HepG2 (cell line): Measurements from ENCODE around the gene RDH12. TPM values are rescaled to one million over a fixed set of nuclear protein-coding genes. Genes with fewer than 3 reads are reported as not detected.

Source experiments
- DMAP1 ChIP-seq: IDR thresholded peaks from 2 replicates; pipeline ENCODE4 v1.6.1; 2016
- GATAD2A ChIP-seq: IDR thresholded peaks from 2 replicates; pipeline ENCODE4 v1.6.1; 2016
- MBD4 ChIP-seq: IDR thresholded peaks from 2 replicates; pipeline ENCODE4 v1.6.1; 2012; ENCODE audit warnings: low read length, inconsistent platforms, borderline replicate concordance
- MTA3 ChIP-seq: sonication (generic); formaldehyde crosslinking; IDR thresholded peaks from 2 replicates; pipeline ENCODE4 v1.4.0; 2020; ENCODE audit warnings: missing genetic modification reagents
- PHF5A ChIP-seq: IDR thresholded peaks from one replicate; pipeline ENCODE4 v1.6.1; 2018; ENCODE audit warnings: low read depth, missing genetic modification reagents; ENCODE audit not compliant: unreplicated experiment
- SOX13 ChIP-seq, 3 experiments: fragments of 450-650 bp in 1 of 3; sonication (generic) in 1 of 3; formaldehyde crosslinking in 1 of 3; IDR thresholded peaks in 2 of 3; conservative IDR thresholded peaks in 1 of 3; 2 replicates each; pipeline versions ENCODE4 v1.5.0 to v1.6.1; 2016 to 2020; ENCODE audit warnings: antibody characterized with exemption in 1 of 3, mild to moderate bottlenecking in 1 of 3, missing compliant biosample characterization in 1 of 3, missing genetic modification reagents in 1 of 3, moderate library complexity in 1 of 3
- ZFP37 ChIP-seq: sonication (generic); formaldehyde crosslinking; IDR thresholded peaks from 2 replicates; pipeline ENCODE4 v1.4.0; 2020; ENCODE audit warnings: missing genetic modification reagents, borderline replicate concordance
- ZNF143 ChIP-seq: sonication (generic); formaldehyde crosslinking; IDR thresholded peaks from 2 replicates; pipeline ENCODE4 v1.4.0; 2020; ENCODE audit warnings: missing genetic modification reagents
- ZNF563 ChIP-seq: sonication (generic); formaldehyde crosslinking; IDR thresholded peaks from 2 replicates; pipeline ENCODE4 v1.8.0; 2022; ENCODE audit warnings: mild to moderate bottlenecking, moderate library complexity, missing genetic modification reagents
- ZNF589 ChIP-seq: sonication (generic); formaldehyde crosslinking; conservative IDR thresholded peaks from 2 replicates; pipeline ENCODE4 v1.8.0; 2022; ENCODE audit warnings: mild to moderate bottlenecking, moderate library complexity, missing genetic modification reagents
- ZNF703 ChIP-seq: sonication (generic); formaldehyde crosslinking; IDR thresholded peaks from 2 replicates; pipeline ENCODE4 v1.5.1; 2020; ENCODE audit warnings: missing genetic modification reagents, mild to moderate bottlenecking, moderate library complexity, borderline replicate concordance
- ZNF768 ChIP-seq: sonication (generic); formaldehyde crosslinking; IDR thresholded peaks from 2 replicates; pipeline ENCODE4 v1.4.0; 2020; ENCODE audit warnings: missing genetic modification reagents
- polyA plus RNA-seq, 8 experiments: library from polyadenylated mRNA; depleted of rRNA in 3 of 8; stranded (reverse) in 7 of 8; unstranded in 1 of 8; fragments of >200 nt; fragmentation: Illumina TruSeq in 4 of 8; extraction: Trizol in 4 of 8; gene quantifications; 2 replicates each; pipeline versions ENCODE4 v1.2.1 to v1.2.3, GENCODE V29; 2011 to 2016; ENCODE audit warnings: low read depth in 4 of 8, missing spikeins in 1 of 8, mixed read lengths in 1 of 8; ENCODE audit not compliant: insufficient read depth in 1 of 8
- total RNA-seq, 5 experiments: library from RNA; depleted of rRNA; stranded (reverse); fragments of >200 nt; fragmentation: Illumina TruSeq; extraction: Trizol; gene quantifications; 2 replicates each; pipeline ENCODE4 v1.2.3, GENCODE V29; 2016; ENCODE audit warnings: low read depth in 1 of 5
- TF ChIP-seq, protein P1 (sequence below): sonication (generic); formaldehyde crosslinking; IDR thresholded peaks from 2 replicates; pipeline ENCODE4 v1.5.0; 2020; ENCODE audit warnings: mild to moderate bottlenecking, missing genetic modification reagents, moderate library complexity
- TF ChIP-seq, protein P2 (sequence below): sonication (generic); formaldehyde crosslinking; IDR thresholded peaks from 2 replicates; pipeline ENCODE4 v1.4.0; 2020; ENCODE audit warnings: missing genetic modification reagents
- TF ChIP-seq, protein P3 (sequence below): sonication (generic); formaldehyde crosslinking; IDR thresholded peaks from 2 replicates; pipeline ENCODE4 v1.4.0; 2020; ENCODE audit warnings: missing genetic modification reagents

The RDH12 gene
- total and polyA plus RNA-seq, 2 of the 13 experiments (the other 11 are each of a cell fraction or from before 2014, with no cell fraction given): 1.6 to 2.1 TPM

DNA sequence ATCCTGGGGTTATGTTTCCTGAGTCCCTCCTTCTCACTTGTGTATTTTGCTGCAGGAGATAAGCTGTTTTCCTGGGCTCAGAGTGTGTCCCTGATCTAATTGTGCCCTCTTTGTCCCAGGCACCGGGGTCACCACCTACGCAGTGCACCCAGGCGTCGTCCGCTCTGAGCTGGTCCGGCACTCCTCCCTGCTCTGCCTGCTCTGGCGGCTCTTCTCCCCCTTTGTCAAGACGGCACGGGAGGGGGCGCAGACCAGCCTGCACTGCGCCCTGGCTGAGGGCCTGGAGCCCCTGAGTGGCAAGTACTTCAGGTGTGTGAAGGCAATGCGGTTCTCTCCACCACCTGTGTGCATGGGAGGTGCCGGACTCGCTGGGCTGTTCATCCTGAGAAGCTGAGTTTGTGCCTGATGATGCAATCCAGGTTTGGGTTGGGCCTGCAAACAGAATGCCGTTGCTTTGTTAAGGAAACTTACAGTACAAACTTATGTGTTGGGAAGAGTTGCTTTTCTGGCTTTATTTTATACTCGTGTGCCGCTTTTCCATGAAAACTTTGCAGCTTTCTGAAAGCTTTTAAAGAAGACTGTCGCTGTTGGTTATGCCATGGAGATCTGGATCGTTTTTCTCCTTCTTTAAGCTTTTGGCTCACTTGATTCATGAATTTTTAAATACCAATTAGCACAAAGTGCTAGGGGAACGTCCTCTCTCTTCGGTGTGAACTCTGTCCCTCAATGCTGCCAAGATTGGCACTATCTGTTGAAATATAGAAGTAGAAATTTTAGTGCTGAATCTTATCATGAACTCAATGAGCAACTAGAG, 27.6 kb downstream of the RDH12 start (continued):
- TF ChIP-seq, protein P1, sequence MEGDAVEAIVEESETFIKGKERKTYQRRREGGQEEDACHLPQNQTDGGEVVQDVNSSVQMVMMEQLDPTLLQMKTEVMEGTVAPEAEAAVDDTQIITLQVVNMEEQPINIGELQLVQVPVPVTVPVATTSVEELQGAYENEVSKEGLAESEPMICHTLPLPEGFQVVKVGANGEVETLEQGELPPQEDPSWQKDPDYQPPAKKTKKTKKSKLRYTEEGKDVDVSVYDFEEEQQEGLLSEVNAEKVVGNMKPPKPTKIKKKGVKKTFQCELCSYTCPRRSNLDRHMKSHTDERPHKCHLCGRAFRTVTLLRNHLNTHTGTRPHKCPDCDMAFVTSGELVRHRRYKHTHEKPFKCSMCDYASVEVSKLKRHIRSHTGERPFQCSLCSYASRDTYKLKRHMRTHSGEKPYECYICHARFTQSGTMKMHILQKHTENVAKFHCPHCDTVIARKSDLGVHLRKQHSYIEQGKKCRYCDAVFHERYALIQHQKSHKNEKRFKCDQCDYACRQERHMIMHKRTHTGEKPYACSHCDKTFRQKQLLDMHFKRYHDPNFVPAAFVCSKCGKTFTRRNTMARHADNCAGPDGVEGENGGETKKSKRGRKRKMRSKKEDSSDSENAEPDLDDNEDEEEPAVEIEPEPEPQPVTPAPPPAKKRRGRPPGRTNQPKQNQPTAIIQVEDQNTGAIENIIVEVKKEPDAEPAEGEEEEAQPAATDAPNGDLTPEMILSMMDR: peak; percentile 63
- TF ChIP-seq ZNF143 (CRISPR knock-in tag) (peak; percentile 51; the same call in 1 of the 2 replicates), ZFP37 (no peak), ZNF589 (CRISPR knock-in tag) (no peak), ZNF563 (CRISPR knock-in tag) (no peak), GATAD2A (CRISPR knock-in tag) (peak; percentile 55; the same call in 1 of the 2 replicates), PHF5A (CRISPR knock-in tag) (no peak), SOX13 (IDR thresholded peaks at IDR 0.05) (no peak), SOX13 (CRISPR knock-in tag; conservative IDR thresholded peaks at IDR 0.05 in 1 of 2, IDR thresholded peaks at IDR 0.05 in 1 of 2) (peak in 1 of 2 experiments; percentile 59; a peak in 1 of 4 replicates), ZNF768 (peak; percentile 65; the same call in 1 of the 2 replicates), DMAP1 (CRISPR knock-in tag) (0 out of 2 replicates have a peak, but pooled peaks have one; percentile 45), ZNF703 (CRISPR knock-in tag) (no peak), MTA3 (CRISPR knock-in tag) (no peak), MBD4 (no peak)
- TF ChIP-seq, protein P2, sequence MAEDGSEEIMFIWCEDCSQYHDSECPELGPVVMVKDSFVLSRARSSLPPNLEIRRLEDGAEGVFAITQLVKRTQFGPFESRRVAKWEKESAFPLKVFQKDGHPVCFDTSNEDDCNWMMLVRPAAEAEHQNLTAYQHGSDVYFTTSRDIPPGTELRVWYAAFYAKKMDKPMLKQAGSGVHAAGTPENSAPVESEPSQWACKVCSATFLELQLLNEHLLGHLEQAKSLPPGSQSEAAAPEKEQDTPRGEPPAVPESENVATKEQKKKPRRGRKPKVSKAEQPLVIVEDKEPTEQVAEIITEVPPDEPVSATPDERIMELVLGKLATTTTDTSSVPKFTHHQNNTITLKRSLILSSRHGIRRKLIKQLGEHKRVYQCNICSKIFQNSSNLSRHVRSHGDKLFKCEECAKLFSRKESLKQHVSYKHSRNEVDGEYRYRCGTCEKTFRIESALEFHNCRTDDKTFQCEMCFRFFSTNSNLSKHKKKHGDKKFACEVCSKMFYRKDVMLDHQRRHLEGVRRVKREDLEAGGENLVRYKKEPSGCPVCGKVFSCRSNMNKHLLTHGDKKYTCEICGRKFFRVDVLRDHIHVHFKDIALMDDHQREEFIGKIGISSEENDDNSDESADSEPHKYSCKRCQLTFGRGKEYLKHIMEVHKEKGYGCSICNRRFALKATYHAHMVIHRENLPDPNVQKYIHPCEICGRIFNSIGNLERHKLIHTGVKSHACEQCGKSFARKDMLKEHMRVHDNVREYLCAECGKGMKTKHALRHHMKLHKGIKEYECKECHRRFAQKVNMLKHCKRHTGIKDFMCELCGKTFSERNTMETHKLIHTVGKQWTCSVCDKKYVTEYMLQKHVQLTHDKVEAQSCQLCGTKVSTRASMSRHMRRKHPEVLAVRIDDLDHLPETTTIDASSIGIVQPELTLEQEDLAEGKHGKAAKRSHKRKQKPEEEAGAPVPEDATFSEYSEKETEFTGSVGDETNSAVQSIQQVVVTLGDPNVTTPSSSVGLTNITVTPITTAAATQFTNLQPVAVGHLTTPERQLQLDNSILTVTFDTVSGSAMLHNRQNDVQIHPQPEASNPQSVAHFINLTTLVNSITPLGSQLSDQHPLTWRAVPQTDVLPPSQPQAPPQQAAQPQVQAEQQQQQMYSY: 0 out of 2 replicates have a peak, but pooled peaks have one; percentile 53
- TF ChIP-seq, protein P3, sequence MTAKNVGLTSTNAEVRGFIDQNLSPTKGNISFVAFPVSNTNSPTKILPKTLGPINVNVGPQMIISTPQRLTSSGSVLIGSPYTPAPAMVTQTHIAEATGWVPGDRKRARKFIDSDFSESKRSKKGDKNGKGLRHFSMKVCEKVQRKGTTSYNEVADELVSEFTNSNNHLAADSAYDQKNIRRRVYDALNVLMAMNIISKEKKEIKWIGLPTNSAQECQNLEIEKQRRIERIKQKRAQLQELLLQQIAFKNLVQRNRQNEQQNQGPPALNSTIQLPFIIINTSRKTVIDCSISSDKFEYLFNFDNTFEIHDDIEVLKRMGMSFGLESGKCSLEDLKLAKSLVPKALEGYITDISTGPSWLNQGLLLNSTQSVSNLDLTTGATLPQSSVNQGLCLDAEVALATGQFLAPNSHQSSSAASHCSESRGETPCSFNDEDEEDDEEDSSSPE (CRISPR knock-in tag): peak; percentile 50; the same call in 1 of the 2 replicates
